Measurements from ENCODE around the gene ZNF236. TPM values are rescaled to one million over a fixed set of nuclear protein-coding genes. Genes with fewer than 3 reads are reported as not detected.
"Not testable (repeated sequence)": the region's sequence is repeated elsewhere in the genome, so short reads cannot be mapped to it uniquely, and the experiment has no call there.

Gene ZNF236
- total RNA-seq, 1 experiment from 2014 or later = 22.2 TPM

- H3K4me3 Mint-ChIP-seq (ENCODE audit: low read depth, unreplicated experiment) = no peak overlapping the region
- TF ChIP-seq, protein P1, sequence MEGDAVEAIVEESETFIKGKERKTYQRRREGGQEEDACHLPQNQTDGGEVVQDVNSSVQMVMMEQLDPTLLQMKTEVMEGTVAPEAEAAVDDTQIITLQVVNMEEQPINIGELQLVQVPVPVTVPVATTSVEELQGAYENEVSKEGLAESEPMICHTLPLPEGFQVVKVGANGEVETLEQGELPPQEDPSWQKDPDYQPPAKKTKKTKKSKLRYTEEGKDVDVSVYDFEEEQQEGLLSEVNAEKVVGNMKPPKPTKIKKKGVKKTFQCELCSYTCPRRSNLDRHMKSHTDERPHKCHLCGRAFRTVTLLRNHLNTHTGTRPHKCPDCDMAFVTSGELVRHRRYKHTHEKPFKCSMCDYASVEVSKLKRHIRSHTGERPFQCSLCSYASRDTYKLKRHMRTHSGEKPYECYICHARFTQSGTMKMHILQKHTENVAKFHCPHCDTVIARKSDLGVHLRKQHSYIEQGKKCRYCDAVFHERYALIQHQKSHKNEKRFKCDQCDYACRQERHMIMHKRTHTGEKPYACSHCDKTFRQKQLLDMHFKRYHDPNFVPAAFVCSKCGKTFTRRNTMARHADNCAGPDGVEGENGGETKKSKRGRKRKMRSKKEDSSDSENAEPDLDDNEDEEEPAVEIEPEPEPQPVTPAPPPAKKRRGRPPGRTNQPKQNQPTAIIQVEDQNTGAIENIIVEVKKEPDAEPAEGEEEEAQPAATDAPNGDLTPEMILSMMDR (IDR thresholded peaks at IDR 0.05; ENCODE audit: unreplicated experiment) = no peak
- no TSS peak for BruUV-seq (replicated peaks)
- H3K4me1 Mint-ChIP-seq (ENCODE audit: low read depth, unreplicated experiment) = peaks cover 8% of the 10 kb centered on the region
- no peak overlapping the region for H3K27ac Mint-ChIP-seq (ENCODE audit: unreplicated experiment)
- no peak for DNase-seq
- CTCF ChIA-PET = no interaction called here
- no peaks in the 10 kb centered on the region for H3K27me3 Mint-ChIP-seq (ENCODE audit: unreplicated experiment)
- intact Hi-C loops (cut with micrococcal nuclease; ENCODE audit: unreplicated experiment) = no loop called here
- H3K36me3 Mint-ChIP-seq (ENCODE audit: insufficient read depth, unreplicated experiment) = peaks cover 8% of the 10 kb centered on the region
- H3K9me3 Mint-ChIP-seq (ENCODE audit: low read depth, unreplicated experiment) = no peaks in the 10 kb centered on the region
These were observed 17.1 kb upstream of the ZNF236 start for GRCh38 chr18:76805221-76805620.

GRCh38 chr18:76806301-76806700 is 16.1 kb upstream of the ZNF236 start:
- intact Hi-C loops (cut with micrococcal nuclease; ENCODE audit: unreplicated experiment) = no loop called here
- Mint-ChIP-seq H3K27me3 (ENCODE audit: unreplicated experiment) (no peaks in the 10 kb centered on the region), H3K4me1 (ENCODE audit: low read depth, unreplicated experiment) (peaks cover 8% of the 10 kb centered on the region), H3K9me3 (ENCODE audit: low read depth, unreplicated experiment) (no peaks in the 10 kb centered on the region), H3K27ac (ENCODE audit: unreplicated experiment) (no peak overlapping the region), H3K4me3 (ENCODE audit: low read depth, unreplicated experiment) (no peak overlapping the region), H3K36me3 (ENCODE audit: insufficient read depth, unreplicated experiment) (peaks cover 8% of the 10 kb centered on the region)
- no TSS peak for BruUV-seq (replicated peaks)
- TF ChIP-seq, protein P1 (IDR thresholded peaks at IDR 0.05; ENCODE audit: unreplicated experiment) = no peak
- no peak for DNase-seq
- CTCF ChIA-PET = no interaction called here

- no TSS peak for BruUV-seq (replicated peaks)
- Mint-ChIP-seq H3K27me3 (ENCODE audit: unreplicated experiment) (no peaks in the 10 kb centered on the region), H3K27ac (ENCODE audit: unreplicated experiment) (no peak overlapping the region), H3K4me1 (ENCODE audit: low read depth, unreplicated experiment) (peaks cover 4% of the 10 kb centered on the region), H3K9me3 (ENCODE audit: low read depth, unreplicated experiment) (no peaks in the 10 kb centered on the region), H3K4me3 (ENCODE audit: low read depth, unreplicated experiment) (no peak overlapping the region), H3K36me3 (ENCODE audit: insufficient read depth, unreplicated experiment) (no peaks in the 10 kb centered on the region)
- no peak for DNase-seq
- intact Hi-C loops (cut with micrococcal nuclease; ENCODE audit: unreplicated experiment) = no loop called here
- TF ChIP-seq, protein P1 (IDR thresholded peaks at IDR 0.05; ENCODE audit: unreplicated experiment) = no peak
- CTCF ChIA-PET = interaction anchor here (0.7 to 1.4 kb wide), 2 partner anchors 8 to 12 kb away, joined by 7 to 8 read pairs; no protein-coding TSS in a partner anchor
These were observed 13.8 kb upstream of the ZNF236 start for GRCh38 chr18:76808561-76808960.

DNA sequence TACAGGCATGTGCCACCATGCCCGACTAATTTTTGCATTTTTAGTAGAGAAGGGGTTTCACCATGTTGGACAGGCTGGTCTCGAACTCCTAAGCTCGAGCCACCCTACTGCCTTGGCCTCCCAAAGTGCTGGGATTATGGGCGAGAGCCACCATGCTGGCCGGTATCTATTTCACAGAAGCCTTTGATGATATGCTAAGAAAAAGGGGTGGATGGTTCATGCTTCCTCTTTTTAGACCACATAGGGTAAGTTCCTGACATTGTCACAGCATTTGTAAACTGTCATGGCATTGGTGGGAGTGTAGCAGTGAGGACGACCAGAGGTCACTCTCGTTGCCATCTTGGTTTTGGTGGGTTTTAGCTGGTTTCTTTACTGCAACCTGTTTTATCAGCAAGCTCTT is 10.8 kb upstream of the ZNF236 start:
- H3K36me3 Mint-ChIP-seq (ENCODE audit: insufficient read depth, unreplicated experiment); H3K9me3 Mint-ChIP-seq (ENCODE audit: low read depth, unreplicated experiment); BruUV-seq (replicated peaks); H3K4me3 Mint-ChIP-seq (ENCODE audit: low read depth, unreplicated experiment); H3K27me3 Mint-ChIP-seq (ENCODE audit: unreplicated experiment); H3K27ac Mint-ChIP-seq (ENCODE audit: unreplicated experiment); DNase-seq; H3K4me1 Mint-ChIP-seq (ENCODE audit: low read depth, unreplicated experiment); intact Hi-C loops (cut with micrococcal nuclease; ENCODE audit: unreplicated experiment): not testable (repeated sequence)
- CTCF ChIA-PET = interaction anchor here (0.7 kb wide), 2 partner anchors 29 to 172 kb away, joined by 4 to 5 read pairs; no protein-coding TSS in a partner anchor

DNA sequence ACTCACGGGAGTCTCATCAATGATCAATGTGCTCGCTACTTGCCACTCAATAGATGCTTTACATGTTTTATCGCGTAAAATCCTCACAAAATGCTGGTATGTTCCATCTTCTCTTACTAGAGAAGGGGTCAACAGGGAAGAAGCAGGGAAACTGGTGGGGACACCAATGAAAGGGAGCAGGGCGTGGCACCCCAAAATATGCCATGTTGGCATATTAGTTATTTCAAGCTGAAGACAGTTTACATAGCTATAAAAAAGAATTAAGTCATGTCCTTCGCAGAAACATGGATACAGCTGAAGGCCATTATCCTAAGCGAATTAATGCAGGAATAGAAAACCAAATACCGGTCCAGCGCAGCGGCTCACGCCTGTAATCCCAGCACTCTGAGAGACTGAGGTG is 8.1 kb upstream of the ZNF236 start:
- H3K27me3 Mint-ChIP-seq (ENCODE audit: unreplicated experiment) = no peaks in the 10 kb centered on the region
- no peak overlapping the region for H3K27ac Mint-ChIP-seq (ENCODE audit: unreplicated experiment)
- no peak for DNase-seq
- intact Hi-C loops (cut with micrococcal nuclease; ENCODE audit: unreplicated experiment) = no loop called here
- no peak overlapping the region for H3K4me3 Mint-ChIP-seq (ENCODE audit: low read depth, unreplicated experiment)
- TF ChIP-seq, protein P1 (IDR thresholded peaks at IDR 0.05; ENCODE audit: unreplicated experiment) = no peak
- H3K9me3 Mint-ChIP-seq (ENCODE audit: low read depth, unreplicated experiment) = no peaks in the 10 kb centered on the region
- peaks cover 7% of the 10 kb centered on the region for H3K36me3 Mint-ChIP-seq (ENCODE audit: insufficient read depth, unreplicated experiment)
- H3K4me1 Mint-ChIP-seq (ENCODE audit: low read depth, unreplicated experiment) = no peaks in the 10 kb centered on the region
- BruUV-seq (replicated peaks) = no TSS peak
- CTCF ChIA-PET = no interaction called here

Measured in Calu3 (cell line).